DMS153 treated with DMSO at 0.1 percent for 48 hours (cell line): ENCODE data around the gene GNB1.
"Not testable (repeated sequence)": the region's sequence is repeated elsewhere in the genome, so short reads cannot be mapped to it uniquely, and the experiment has no call there.

Experiments used
- DNase-seq: peaks from one replicate; lab custom pipeline; 2025; ENCODE audit not compliant: unreplicated experiment; lab: John Stamatoyannopoulos, UW

The GNB1 gene

GRCh38 chr1:1752190-1752589, 138.7 kb downstream of the GNB1 start:
- DNase-seq: no peak

- not testable (repeated sequence) for DNase-seq
Measured at GRCh38 chr1:1749941-1750340, 140.9 kb downstream of the GNB1 start.

- DNase-seq: no peak
Measured at GRCh38 chr1:1748686-1749321, 142.1 kb downstream of the GNB1 start.

- not testable (repeated sequence) for DNase-seq
Measured at GRCh38 chr1:1746566-1746909, 144.3 kb downstream of the GNB1 start.

GRCh38 chr1:1745651-1746565, 145.0 kb downstream of the GNB1 start:
- peak; percentile 30 for DNase-seq

- not testable (repeated sequence) for DNase-seq
Measured at GRCh38 chr1:1742529-1742928, 148.4 kb downstream of the GNB1 start.

- not testable (repeated sequence) for DNase-seq
Measured at GRCh38 chr1:1741013-1741412, 149.9 kb downstream of the GNB1 start.

- DNase-seq: not testable (repeated sequence)
Measured at GRCh38 chr1:1738799-1739337, 152.0 kb downstream of the GNB1 start.

GRCh38 chr1:1737675-1738590, 153.0 kb downstream of the GNB1 start:
- not testable (repeated sequence) for DNase-seq
